ENCODE results near the gene CDK17. TPM values are rescaled to one million over a fixed set of nuclear protein-coding genes. Genes with fewer than 3 reads are reported as not detected.
A peak's percentile ranks its signal among the peaks of the same experiment; 100 is the strongest.
"Not testable (repeated sequence)": the region's sequence is repeated elsewhere in the genome, so short reads cannot be mapped to it uniquely, and the experiment has no call there.

Gene CDK17
- total and polyA plus RNA-seq, 4 donors: 5.3 to 69.7 (median 27.7) TPM

DNA sequence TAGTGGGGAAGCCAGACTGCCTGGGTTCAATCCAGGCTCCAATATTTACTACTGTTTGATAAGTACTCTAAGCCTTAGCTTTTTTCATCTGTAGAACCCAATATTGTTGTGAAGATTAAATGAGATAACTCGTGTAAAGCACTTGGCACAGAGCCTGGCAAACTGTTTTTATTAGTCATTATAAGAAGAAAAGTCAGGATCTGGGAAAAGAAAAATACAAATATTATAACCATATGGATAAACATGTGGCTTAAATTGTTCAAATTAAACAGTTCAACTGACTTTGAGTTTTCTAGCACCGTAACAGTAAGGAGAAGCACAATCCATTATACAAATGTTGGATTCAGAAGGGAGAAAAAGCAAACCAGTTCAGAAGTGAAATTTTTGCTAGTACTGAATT is 22.0 kb upstream of the CDK17 start:
- no peak overlapping the region for H3K4me3 ChIP-seq (ENCODE audit: low read length in 2 of 2)
- intact Hi-C loops (cut with DNase I): no loop called here
- ATAC-seq (ENCODE audit: low FRiP score) (no peak), DNase-seq (no peak)
- H3K36me3 ChIP-seq (ENCODE audit: control insufficient read depth in 1 of 2, insufficient read depth in 2 of 2, low read length in 1 of 2): no peaks in the 10 kb centered on the region
- no peaks in the 10 kb centered on the region for H3K4me1 ChIP-seq (ENCODE audit: control insufficient read depth in 1 of 2, insufficient read depth in 2 of 2, low read length in 2 of 2)
- no peak overlapping the region for H3K27ac ChIP-seq (ENCODE audit: low read depth in 1 of 2, low read length in 2 of 2)
- no peaks in the 10 kb centered on the region for H3K9me3 ChIP-seq (ENCODE audit: control insufficient read depth, low read length)
- WGBS, 2 donors: 43 to 48% methylated on average over 2 of the region's 2 CpGs
- no peaks in the 10 kb centered on the region for H3K27me3 ChIP-seq (ENCODE audit: control insufficient read depth in 1 of 2, insufficient read depth in 2 of 2, low read length in 1 of 2)

DNA sequence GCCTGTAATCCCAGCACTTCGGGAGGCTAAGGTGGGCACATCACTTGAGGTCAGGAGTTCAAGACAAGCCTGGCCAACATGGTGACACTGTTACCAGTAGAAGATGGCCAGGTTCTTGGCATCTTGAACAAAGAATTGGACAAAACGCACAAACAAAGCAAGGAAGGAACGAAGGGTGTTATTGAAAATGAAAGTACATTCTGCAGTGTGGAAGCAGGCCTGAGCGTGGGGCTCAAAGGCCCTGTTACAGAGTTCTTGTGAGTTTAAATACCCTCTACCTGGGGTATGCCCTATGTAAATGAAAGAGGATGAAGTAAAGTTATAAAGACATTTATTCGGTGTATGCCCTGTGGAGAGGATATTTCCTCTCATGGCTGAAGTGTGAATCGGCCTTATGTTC is 20.8 kb upstream of the CDK17 start:
- H3K9me3 ChIP-seq (ENCODE audit: control insufficient read depth, low read length): no peaks in the 10 kb centered on the region
- no peak for ATAC-seq (ENCODE audit: low FRiP score)
- WGBS, 2 donors: 91 to 92% methylated on average over 6 of the region's 6 CpGs
- no peaks in the 10 kb centered on the region for H3K36me3 ChIP-seq (ENCODE audit: control insufficient read depth in 1 of 2, insufficient read depth in 2 of 2, low read length in 1 of 2)
- no peak for DNase-seq
- H3K27ac ChIP-seq (ENCODE audit: low read depth in 1 of 2, low read length in 2 of 2): no peak overlapping the region
- H3K27me3 ChIP-seq (ENCODE audit: control insufficient read depth in 1 of 2, insufficient read depth in 2 of 2, low read length in 1 of 2): no peaks in the 10 kb centered on the region
- intact Hi-C loops (cut with DNase I): no loop called here
- no peak overlapping the region for H3K4me3 ChIP-seq (ENCODE audit: low read length in 2 of 2)
- H3K4me1 ChIP-seq (ENCODE audit: control insufficient read depth in 1 of 2, insufficient read depth in 2 of 2, low read length in 2 of 2): no peaks in the 10 kb centered on the region

DNA sequence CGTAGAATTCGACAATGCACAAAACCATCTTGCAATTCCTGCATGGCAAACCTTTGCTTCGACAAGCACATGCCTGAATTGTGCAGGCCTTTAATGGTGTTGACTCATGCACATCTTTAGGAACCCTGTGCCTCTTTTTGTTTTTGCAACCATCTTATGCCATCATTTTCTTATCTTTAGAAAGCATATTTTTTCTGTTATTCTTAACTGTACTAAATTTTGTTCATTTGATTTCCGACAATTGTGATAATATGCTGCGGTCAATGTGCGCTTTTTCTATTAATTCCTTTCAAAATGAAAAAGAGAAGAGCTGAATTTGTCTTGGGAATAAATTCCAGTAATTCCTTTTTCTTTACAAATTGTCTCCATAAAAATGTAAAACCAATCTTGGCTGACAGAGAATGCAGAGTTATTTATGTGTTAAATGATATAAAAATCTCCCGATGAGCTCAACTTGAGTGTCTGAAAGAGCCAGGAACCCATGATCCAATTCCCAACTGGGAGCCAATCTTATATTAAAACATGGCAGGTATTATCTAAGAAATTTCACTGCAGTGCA is 20.1 kb upstream of the CDK17 start:
- H3K4me1 ChIP-seq (ENCODE audit: control insufficient read depth in 1 of 2, insufficient read depth in 2 of 2, low read length in 2 of 2): no peaks in the 10 kb centered on the region
- no peaks in the 10 kb centered on the region for H3K36me3 ChIP-seq (ENCODE audit: control insufficient read depth in 1 of 2, insufficient read depth in 2 of 2, low read length in 1 of 2)
- intact Hi-C loops (cut with DNase I): no loop called here
- H3K9me3 ChIP-seq (ENCODE audit: control insufficient read depth, low read length): no peaks in the 10 kb centered on the region
- WGBS, 2 donors: 80 to 85% methylated on average over 7 of the region's 7 CpGs
- H3K27me3 ChIP-seq (ENCODE audit: control insufficient read depth in 1 of 2, insufficient read depth in 2 of 2, low read length in 1 of 2): no peaks in the 10 kb centered on the region
- DNase-seq (no peak), ATAC-seq (ENCODE audit: low FRiP score) (no peak)
- H3K4me3 ChIP-seq (ENCODE audit: low read length in 2 of 2): no peak overlapping the region
- no peak overlapping the region for H3K27ac ChIP-seq (ENCODE audit: low read depth in 1 of 2, low read length in 2 of 2)

DNA sequence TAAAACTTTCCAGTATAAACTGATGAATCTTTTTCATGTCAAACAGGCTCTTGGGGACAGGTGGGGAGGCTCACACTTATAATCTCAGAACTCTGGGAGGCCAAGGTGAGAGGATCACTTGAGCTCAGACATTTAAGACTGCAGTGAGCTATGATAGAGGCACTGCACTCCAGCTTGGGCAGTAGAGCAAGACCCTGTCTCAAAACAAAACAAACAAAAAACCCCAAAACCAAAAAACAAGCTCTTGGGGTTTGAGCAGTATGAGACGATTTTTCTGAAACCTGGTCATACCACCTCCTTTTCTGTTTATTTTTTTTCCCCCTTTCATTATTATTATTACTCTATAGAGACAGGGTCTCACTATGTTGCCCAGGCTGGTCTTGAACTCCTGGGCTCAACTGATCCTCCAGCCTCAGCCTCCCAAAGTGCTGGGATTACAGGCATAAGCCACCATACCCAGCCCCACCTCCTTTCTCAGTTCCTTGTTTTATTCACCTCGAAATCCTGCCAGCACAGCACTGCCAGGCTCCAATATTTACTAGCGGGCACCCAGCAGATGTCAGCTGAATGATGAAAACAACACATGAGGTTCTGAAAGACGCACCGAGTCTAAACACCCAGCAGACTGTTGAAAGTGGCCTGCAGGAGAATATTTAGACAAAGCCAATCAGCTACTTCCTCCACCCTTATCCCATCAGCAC is 19.5 kb upstream of the CDK17 start:
- DNase-seq: no peak
- Histone ChIP-seq H3K27ac (ENCODE audit: low read depth in 1 of 2, low read length in 2 of 2) (no peak overlapping the region), H3K4me3 (ENCODE audit: low read length in 2 of 2) (no peak overlapping the region), H3K36me3 (ENCODE audit: control insufficient read depth in 1 of 2, insufficient read depth in 2 of 2, low read length in 1 of 2) (no peaks in the 10 kb centered on the region), H3K4me1 (ENCODE audit: control insufficient read depth in 1 of 2, insufficient read depth in 2 of 2, low read length in 2 of 2) (no peaks in the 10 kb centered on the region), H3K27me3 (ENCODE audit: control insufficient read depth in 1 of 2, insufficient read depth in 2 of 2, low read length in 1 of 2) (no peaks in the 10 kb centered on the region), H3K9me3 (ENCODE audit: control insufficient read depth, low read length) (peaks cover 1% of the 10 kb centered on the region)
- ATAC-seq (ENCODE audit: low FRiP score): peak; percentile 29
- WGBS, 2 donors: 86 to 89% methylated on average over 5 of the region's 5 CpGs
- intact Hi-C loops (cut with DNase I): no loop called here

DNA sequence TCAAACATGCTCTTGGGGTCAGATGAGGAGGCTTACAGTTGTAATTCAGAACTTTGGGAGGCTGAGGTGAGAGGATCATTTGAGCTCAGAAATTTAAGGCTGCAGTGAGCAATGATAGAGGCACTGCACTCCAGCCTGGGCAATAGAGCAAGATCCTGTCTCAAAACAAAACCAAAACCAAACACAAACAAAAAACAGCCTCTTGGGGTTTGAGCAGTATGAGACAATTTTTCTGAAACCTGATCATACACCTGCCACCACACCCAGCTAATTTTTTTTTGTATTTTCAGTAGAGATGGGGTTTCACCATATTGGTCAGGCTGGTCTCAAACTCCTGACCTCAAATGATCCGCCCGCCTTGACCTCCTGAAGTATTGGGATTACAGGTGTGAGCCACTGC is 17.4 kb upstream of the CDK17 start:
- H3K27ac ChIP-seq (ENCODE audit: low read depth in 1 of 2, low read length in 2 of 2); intact Hi-C loops (cut with DNase I); DNase-seq; ATAC-seq (ENCODE audit: low FRiP score); H3K4me1 ChIP-seq (ENCODE audit: control insufficient read depth in 1 of 2, insufficient read depth in 2 of 2, low read length in 2 of 2); H3K9me3 ChIP-seq (ENCODE audit: control insufficient read depth, low read length); H3K27me3 ChIP-seq (ENCODE audit: control insufficient read depth in 1 of 2, insufficient read depth in 2 of 2, low read length in 1 of 2); H3K4me3 ChIP-seq (ENCODE audit: low read length in 2 of 2); H3K36me3 ChIP-seq (ENCODE audit: control insufficient read depth in 1 of 2, insufficient read depth in 2 of 2, low read length in 1 of 2): not testable (repeated sequence)
- 96 to 98% methylated on average over 2 of the region's 2 CpGs for WGBS, 2 donors

DNA sequence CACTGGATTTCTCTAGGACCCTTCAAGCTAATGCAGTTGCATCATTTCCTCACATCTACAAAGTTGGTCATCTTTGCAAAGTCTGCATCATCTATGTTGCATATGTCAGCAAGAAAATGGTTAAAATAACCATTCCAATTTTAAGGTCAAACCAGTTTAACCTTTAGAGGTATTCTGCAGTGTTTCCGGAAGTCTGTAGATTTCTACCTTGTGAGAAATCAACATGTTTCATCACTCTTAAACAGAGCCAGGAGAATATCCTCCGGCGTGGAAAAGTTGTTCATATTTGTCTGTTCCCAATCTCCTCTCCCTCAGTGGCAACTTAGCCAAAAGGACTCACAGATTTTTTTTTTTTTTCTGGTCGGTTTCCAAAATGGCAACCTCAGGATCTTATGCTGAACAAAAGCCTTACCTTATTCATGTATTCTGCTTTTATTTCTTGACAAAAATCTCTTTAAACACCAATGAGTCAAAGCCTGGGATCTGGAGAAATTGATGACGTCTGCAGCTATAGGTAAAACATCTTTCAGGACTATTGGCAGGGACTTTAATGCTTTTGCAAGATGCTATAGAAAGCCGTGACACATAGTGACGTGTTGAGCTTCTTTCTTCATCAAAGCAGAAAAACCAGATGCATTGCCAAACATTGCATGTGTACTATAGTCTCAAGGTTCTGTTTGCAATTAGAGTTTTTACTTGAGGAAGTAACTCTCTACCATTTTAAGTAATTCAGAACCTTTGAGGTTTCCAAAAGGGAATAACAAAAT is 16.0 kb upstream of the CDK17 start:
- no peak overlapping the region for H3K27ac ChIP-seq (ENCODE audit: low read depth in 1 of 2, low read length in 2 of 2)
- H3K36me3 ChIP-seq (ENCODE audit: control insufficient read depth in 1 of 2, insufficient read depth in 2 of 2, low read length in 1 of 2): no peaks in the 10 kb centered on the region
- 68 to 70% methylated on average over 7 of the region's 7 CpGs for WGBS, 2 donors
- H3K4me3 ChIP-seq (ENCODE audit: low read length in 2 of 2): no peak overlapping the region
- H3K4me1 ChIP-seq (ENCODE audit: control insufficient read depth in 1 of 2, insufficient read depth in 2 of 2, low read length in 2 of 2): no peaks in the 10 kb centered on the region
- no peak for DNase-seq
- intact Hi-C loops (cut with DNase I): no loop called here
- peaks cover 1% of the 10 kb centered on the region for H3K9me3 ChIP-seq (ENCODE audit: control insufficient read depth, low read length)
- H3K27me3 ChIP-seq (ENCODE audit: control insufficient read depth in 1 of 2, insufficient read depth in 2 of 2, low read length in 1 of 2): no peaks in the 10 kb centered on the region
- no peak for ATAC-seq (ENCODE audit: low FRiP score)

DNA sequence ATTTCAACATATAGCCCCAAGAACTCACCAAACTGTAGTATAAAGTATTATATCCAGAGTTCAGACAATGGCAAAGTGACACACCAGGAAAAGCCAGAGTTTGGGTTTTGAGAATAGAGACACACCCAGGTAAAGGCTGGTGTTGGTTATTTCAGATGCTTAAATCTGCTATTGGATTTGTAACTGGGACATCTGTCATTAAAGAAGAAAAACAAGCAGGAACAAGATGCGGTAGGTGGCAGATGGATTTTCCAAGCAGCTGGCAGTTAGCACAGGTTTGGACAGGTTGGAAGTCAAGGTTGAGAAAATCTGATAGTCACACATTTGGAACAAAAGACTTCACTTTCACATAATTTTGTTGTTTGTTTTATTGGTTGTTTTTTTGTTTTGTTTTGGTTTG is 14.4 kb upstream of the CDK17 start:
- Histone ChIP-seq H3K27ac (ENCODE audit: low read depth in 1 of 2, low read length in 2 of 2) (no peak overlapping the region), H3K27me3 (ENCODE audit: control insufficient read depth in 1 of 2, insufficient read depth in 2 of 2, low read length in 1 of 2) (no peaks in the 10 kb centered on the region), H3K9me3 (ENCODE audit: control insufficient read depth, low read length) (peaks cover 1% of the 10 kb centered on the region), H3K4me3 (ENCODE audit: low read length in 2 of 2) (no peak overlapping the region), H3K4me1 (ENCODE audit: control insufficient read depth in 1 of 2, insufficient read depth in 2 of 2, low read length in 2 of 2) (no peaks in the 10 kb centered on the region), H3K36me3 (ENCODE audit: control insufficient read depth in 1 of 2, insufficient read depth in 2 of 2, low read length in 1 of 2) (no peaks in the 10 kb centered on the region)
- ATAC-seq (ENCODE audit: low FRiP score) (no peak), DNase-seq (no peak)
- WGBS, 2 donors: 94 to 96% methylated on average over 1 of the region's 1 CpG
- intact Hi-C loops (cut with DNase I): no loop called here

DNA sequence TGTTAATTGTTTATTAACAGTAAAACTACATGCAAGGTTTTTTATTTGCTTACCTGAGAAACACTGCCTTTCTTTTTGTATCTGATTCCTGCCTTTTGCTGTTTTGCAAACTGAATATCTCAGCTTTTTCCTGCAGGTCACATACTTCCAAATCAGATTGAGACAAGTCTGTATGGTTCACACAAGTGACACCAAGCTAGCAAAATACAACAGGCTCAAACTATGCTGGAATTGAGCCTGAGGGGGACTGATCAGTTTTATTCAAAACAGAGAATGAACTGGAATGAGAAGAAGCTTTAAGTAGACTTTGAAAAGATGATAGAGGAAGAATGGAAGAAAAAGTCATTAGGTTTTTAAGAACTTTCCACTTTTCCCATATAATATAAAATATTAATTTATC is 12.2 kb upstream of the CDK17 start:
- no peak for ATAC-seq (ENCODE audit: low FRiP score)
- no peaks in the 10 kb centered on the region for H3K27me3 ChIP-seq (ENCODE audit: control insufficient read depth in 1 of 2, insufficient read depth in 2 of 2, low read length in 1 of 2)
- H3K4me3 ChIP-seq (ENCODE audit: low read length in 2 of 2): no peak overlapping the region
- H3K9me3 ChIP-seq (ENCODE audit: control insufficient read depth, low read length): peaks cover 1% of the 10 kb centered on the region
- H3K4me1 ChIP-seq (ENCODE audit: control insufficient read depth in 1 of 2, insufficient read depth in 2 of 2, low read length in 2 of 2): no peaks in the 10 kb centered on the region
- no peak for DNase-seq
- no peak overlapping the region for H3K27ac ChIP-seq (ENCODE audit: low read depth in 1 of 2, low read length in 2 of 2)
- intact Hi-C loops (cut with DNase I): no loop called here
- no peaks in the 10 kb centered on the region for H3K36me3 ChIP-seq (ENCODE audit: control insufficient read depth in 1 of 2, insufficient read depth in 2 of 2, low read length in 1 of 2)

DNA sequence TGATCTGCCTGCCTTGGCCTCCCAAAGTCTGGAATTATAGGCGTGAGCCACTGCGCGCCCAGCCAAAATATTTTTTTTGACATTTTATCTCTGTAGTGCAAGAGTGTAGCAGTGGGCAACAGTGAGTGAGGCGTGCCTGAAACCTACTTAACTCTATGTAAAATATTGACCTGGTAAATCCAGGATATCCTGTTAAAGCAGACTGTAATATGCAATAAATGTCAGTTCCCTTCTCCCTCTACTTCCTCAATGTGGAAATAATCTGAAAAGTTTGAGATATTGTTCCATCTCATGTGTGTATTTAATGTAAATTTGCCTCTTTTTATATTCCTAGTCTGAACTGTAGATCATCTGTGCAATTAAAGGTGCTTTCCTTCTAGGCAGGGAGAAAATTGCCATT is 9.5 kb upstream of the CDK17 start:
- Histone ChIP-seq H3K4me3 (ENCODE audit: low read length in 2 of 2) (no peak overlapping the region), H3K9me3 (ENCODE audit: control insufficient read depth, low read length) (no peaks in the 10 kb centered on the region), H3K27ac (ENCODE audit: low read depth in 1 of 2, low read length in 2 of 2) (no peak overlapping the region), H3K4me1 (ENCODE audit: control insufficient read depth in 1 of 2, insufficient read depth in 2 of 2, low read length in 2 of 2) (no peaks in the 10 kb centered on the region), H3K36me3 (ENCODE audit: control insufficient read depth in 1 of 2, insufficient read depth in 2 of 2, low read length in 1 of 2) (no peaks in the 10 kb centered on the region), H3K27me3 (ENCODE audit: control insufficient read depth in 1 of 2, insufficient read depth in 2 of 2, low read length in 1 of 2) (no peaks in the 10 kb centered on the region)
- intact Hi-C loops (cut with DNase I): loop anchor here (10.0 kb wide), 3 partner anchors 105 to 345 kb away; no protein-coding TSS in a partner anchor
- WGBS, 2 donors: 88 to 90% methylated on average over 4 of the region's 4 CpGs
- ATAC-seq (ENCODE audit: low FRiP score) (no peak), DNase-seq (no peak)
